SH-SY5Y (cell line): ENCODE data around the gene TNFAIP8L3.

Experiments used
- GATA2 ChIP-seq: IDR thresholded peaks from 2 replicates; pipeline ENCODE4 v1.6.1; 2011; ENCODE audit warnings: mild to moderate bottlenecking, low read depth, low read length
- GATA3 ChIP-seq: IDR thresholded peaks from 2 replicates; pipeline ENCODE4 v1.6.1; 2011; ENCODE audit warnings: low read depth, mild to moderate bottlenecking, low read length, moderate library complexity

DNA sequence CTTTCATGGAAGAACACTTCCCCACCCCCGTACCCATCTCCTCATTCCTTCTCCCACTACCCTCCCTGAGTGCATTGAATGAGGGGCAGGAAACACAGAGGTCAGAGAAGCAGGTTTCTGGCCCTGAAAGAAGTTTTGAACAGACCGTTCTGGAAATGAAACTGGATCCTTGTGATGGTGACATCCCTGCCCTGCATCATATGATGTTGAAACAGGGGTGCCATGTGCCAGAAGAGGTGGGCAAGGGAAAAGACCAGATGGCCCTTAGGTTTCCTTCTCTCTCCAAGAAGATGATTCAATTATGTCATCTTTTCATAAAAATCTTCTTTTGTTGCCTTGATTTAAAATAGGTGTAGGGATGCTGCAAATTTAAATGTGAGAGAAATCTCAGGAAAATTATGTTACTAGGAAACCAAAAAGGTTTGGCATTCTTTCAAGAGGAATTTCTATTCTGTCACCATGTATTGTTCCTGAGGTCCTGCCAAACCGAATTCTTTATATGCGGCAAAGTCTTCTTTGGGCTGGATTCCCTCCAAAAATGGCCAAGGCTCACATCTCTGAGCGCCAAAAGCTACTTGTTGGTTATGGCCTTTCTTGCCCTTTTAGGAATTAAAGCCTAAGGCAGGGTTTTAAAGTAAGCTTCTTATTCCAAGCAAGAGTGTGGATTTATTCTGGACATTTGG lies 19.9 kb upstream of the TNFAIP8L3 start:
- TF ChIP-seq GATA2 (no peak), GATA3 (no peak)
